ENCODE data around the gene AGBL4.
A peak's percentile ranks its signal among the peaks of the same experiment; 100 is the strongest.

The AGBL4 gene

GRCh38 chr1:48776393-48777218 lies 1247.1 kb downstream of the AGBL4 start, which contains the start of gene BEND5:
Gene BEND5, minus strand, starts transcription at chr1:48776891. Its CDS starts 60 bp downstream, at chr1:48776831.
- ChIA-PET CTCF (interaction anchor here (0.6 to 0.8 kb wide), 2 partner anchors 41 to 1703 kb away, joined by 3 to 4 read pairs; no protein-coding TSS in a partner anchor), POLR2A (no interaction called here)
- no peaks in the 10 kb centered on the region for H3K4me1 ChIP-seq (ENCODE audit: control insufficient read depth, insufficient read depth, low read length)
- H3K4me3 ChIP-seq (ENCODE audit: low read depth, low read length): peak within 1 kb of the TSS; percentile 63
- no peaks in the 10 kb centered on the region for H3K9me3 ChIP-seq (ENCODE audit: control insufficient read depth, insufficient read depth, low read depth, low read length)
- H3K36me3 ChIP-seq (ENCODE audit: control insufficient read depth in 2 of 2, insufficient read depth in 1 of 2, low read length in 2 of 2): peaks cover 0 to 15% of the 10 kb centered on the region in 2 experiments; a peak in 2 of 3 replicates
- no peak within 1 kb of the TSS for H3K27ac ChIP-seq (ENCODE audit: extremely low read depth, low read depth, low read length)
- TF ChIP-seq SCRT1 (tag by site-specific recombination; IDR thresholded peaks at IDR 0.05; ENCODE audit: borderline replicate concordance) (no peak), ZNF658 (tag by site-specific recombination; IDR thresholded peaks at IDR 0.05) (no peak), ZNF768 (tag by site-specific recombination; IDR thresholded peaks at IDR 0.05) (no peak), ZNF366 (tag by site-specific recombination; conservative IDR thresholded peaks at IDR 0.05) (0 out of 2 replicates have a peak, but pooled peaks have one; percentile 17), ZBTB26 (tag by site-specific recombination; optimal IDR thresholded peaks at IDR 0.05) (peak; percentile 74), ZNF488 (tag by site-specific recombination; IDR thresholded peaks at IDR 0.05) (no peak), TCF7L2 (IDR thresholded peaks at IDR 0.05; ENCODE audit: borderline replicate concordance, low read depth, low read length) (no peak), ZNF48 (tag by site-specific recombination; IDR thresholded peaks at IDR 0.05) (no peak), EGR2 (tag by site-specific recombination; IDR thresholded peaks at IDR 0.05; ENCODE audit: low read depth) (peak; percentile 66), ZNF398 (tag by site-specific recombination; IDR thresholded peaks at IDR 0.05) (peak; percentile 92), ZNF747 (tag by site-specific recombination; IDR thresholded peaks at IDR 0.05) (no peak), SP2 (tag by site-specific recombination; IDR thresholded peaks at IDR 0.05) (peak; percentile 42), TSHZ1 (tag by site-specific recombination; IDR thresholded peaks at IDR 0.05; ENCODE audit: borderline replicate concordance) (no peak), ZNF302 (tag by site-specific recombination; IDR thresholded peaks at IDR 0.05; ENCODE audit: low read depth) (no peak), SP3 (tag by site-specific recombination; IDR thresholded peaks at IDR 0.05) (peak; percentile 37; the same call in 1 of the 2 replicates), PRDM1 (tag by site-specific recombination; IDR thresholded peaks at IDR 0.05) (no peak), ZFHX2 (tag by site-specific recombination; conservative IDR thresholded peaks at IDR 0.05) (peak; percentile 88), PRDM10 (tag by site-specific recombination; IDR thresholded peaks at IDR 0.05) (0 out of 2 replicates have a peak, but pooled peaks have one; percentile 9), ZNF518A (tag by site-specific recombination; conservative IDR thresholded peaks at IDR 0.05; ENCODE audit: low read depth) (no peak), ZBTB17 (tag by site-specific recombination; IDR thresholded peaks at IDR 0.05) (peak; percentile 88)

All from HEK293 (cell line).